Measurements from ENCODE around the gene RRAS. TPM values are rescaled to one million over a fixed set of nuclear protein-coding genes. Genes with fewer than 3 reads are reported as not detected.

The RRAS gene
- 4.2 TPM for total RNA-seq

DNA sequence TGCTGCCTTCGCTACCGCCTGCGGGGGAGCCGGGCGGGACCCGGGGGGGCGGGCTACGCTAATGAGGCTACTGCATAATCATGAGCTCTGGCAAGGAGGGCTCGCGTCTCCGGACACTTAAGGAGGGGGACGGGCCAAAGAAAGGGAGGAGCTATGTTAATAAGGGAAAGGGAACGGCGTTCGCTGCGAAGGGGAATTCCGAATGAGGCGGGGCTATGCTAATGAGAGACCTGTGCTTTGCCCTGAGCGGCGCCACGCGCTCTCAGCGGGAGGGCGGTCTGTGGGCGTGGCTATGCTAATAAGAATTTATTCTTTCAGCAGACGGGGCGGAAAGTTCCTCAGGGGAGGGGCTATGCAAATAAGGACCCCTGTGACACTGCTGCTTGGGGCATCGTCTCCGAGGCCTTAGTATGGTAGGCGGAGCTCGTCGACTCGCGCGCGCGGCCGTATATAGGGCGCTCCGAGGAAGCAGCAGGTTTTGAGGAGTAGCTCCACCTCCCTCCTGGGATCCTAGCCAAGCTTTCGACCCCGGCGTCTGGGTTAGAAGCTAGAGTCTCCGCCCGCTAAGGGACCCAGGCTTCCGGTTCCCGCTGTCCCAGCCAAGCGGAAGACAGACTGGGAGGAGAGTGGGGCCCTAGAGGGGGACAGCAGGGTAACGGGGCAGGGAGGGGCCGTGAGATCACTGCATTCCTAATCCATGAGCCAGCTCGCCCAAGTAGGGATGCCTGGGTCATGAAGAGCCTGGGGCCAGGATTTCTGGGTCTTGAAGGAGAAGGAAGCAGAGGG, at the start of gene RRAS:
Gene RRAS, minus strand, starts transcription at position 31 of the 786 bp plus-strand sequence. CDS start 45 bp downstream, outside the sequence.
- Histone ChIP-seq H3K36me3 (ENCODE audit: control insufficient read depth in 3 of 3, insufficient read depth in 3 of 3, low read length in 3 of 3) (peaks cover 2 to 12% (median 5%) of the 10 kb centered on the region in 3 donors), H3K9ac (ENCODE audit: low read depth in 1 of 3, low read length in 3 of 3) (peak within 1 kb of the TSS; percentile 97 to 100 (median 98)), H3K4me1 (ENCODE audit: control insufficient read depth in 3 of 3, insufficient read depth in 3 of 3, low read length in 3 of 3) (peaks cover 40 to 47% (median 40%) of the 10 kb centered on the region in 3 donors), H3K27me3 (ENCODE audit: control insufficient read depth in 3 of 3, insufficient read depth in 3 of 3, low read length in 3 of 3) (no peaks in the 10 kb centered on the region), H3K4me3 (ENCODE audit: low read length in 3 of 3) (peak within 1 kb of the TSS; percentile 84 to 92 (median 86)), H3K9me3 (ENCODE audit: control insufficient read depth in 3 of 3, low read length in 3 of 3) (no peaks in the 10 kb centered on the region), H3K27ac (ENCODE audit: low read depth, low read length) (peak within 1 kb of the TSS; percentile 100)

DNA sequence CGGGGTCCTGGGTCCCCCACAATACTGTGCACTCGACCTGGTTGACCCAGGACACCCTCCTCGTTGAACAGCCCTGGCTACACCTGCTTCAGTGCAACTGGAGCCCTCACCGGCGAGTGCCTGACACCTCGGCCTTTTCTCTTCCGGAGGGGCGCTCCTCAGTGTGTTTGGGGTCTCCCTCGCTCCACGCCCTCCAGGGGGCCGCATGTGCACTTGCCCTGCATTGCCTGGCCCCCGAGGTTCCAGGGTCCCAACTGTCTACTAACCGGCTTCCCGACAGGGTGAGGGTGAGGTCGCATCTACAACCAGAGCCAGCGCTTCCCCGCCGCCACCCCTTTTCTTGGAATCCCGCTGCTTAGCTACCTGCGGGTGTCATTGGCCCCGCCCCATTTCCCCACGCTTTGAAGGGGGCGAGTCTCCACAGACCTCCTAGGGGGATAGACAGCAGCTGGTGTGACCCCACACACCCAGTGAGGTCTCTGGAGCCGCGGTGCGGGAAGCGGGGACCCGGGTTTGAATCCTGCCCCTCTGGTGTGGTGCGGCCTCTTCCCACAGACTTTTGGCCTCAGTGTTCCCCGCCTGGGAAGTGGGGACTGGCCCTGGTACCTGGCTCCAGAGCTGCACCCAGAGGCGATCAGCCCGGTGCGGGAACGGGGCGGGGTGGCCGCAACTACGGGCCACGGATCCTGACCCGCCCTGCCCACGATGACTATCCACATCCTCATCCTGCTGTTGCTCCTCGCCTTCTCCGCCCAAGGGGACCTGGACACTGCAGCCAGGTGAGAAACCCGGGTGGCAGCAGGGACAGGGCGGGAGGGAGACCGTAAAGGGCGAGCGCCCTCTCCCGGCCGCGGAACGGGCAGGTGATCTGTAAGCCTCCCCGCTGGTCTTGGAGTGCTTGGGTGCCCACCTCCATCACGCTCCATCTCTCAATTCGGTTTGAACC, 49.5 kb upstream of the RRAS start, which contains the start of gene ADM5:
Gene ADM5, plus strand, starts transcription at position 462 of the 946 bp plus-strand sequence. Its CDS starts 244 bp downstream, at position 706.
- Histone ChIP-seq H3K27ac (ENCODE audit: low read depth, low read length) (peak within 1 kb of the TSS; percentile 74), H3K4me1 (ENCODE audit: control insufficient read depth in 3 of 3, insufficient read depth in 3 of 3, low read length in 3 of 3) (peaks cover 21 to 34% (median 24%) of the 10 kb centered on the region in 3 donors), H3K36me3 (ENCODE audit: control insufficient read depth in 3 of 3, insufficient read depth in 3 of 3, low read length in 3 of 3) (peaks cover 19 to 27% (median 24%) of the 10 kb centered on the region in 3 donors), H3K9me3 (ENCODE audit: control insufficient read depth in 3 of 3, low read length in 3 of 3) (no peaks in the 10 kb centered on the region), H3K4me3 (ENCODE audit: low read length in 3 of 3) (peak within 1 kb of the TSS; percentile 68 to 81 (median 70)), H3K9ac (ENCODE audit: low read depth in 1 of 3, low read length in 3 of 3) (peak within 1 kb of the TSS; percentile 14 to 76 (median 70)), H3K27me3 (ENCODE audit: control insufficient read depth in 3 of 3, insufficient read depth in 3 of 3, low read length in 3 of 3) (peaks cover 0 to 21% (median 18%) of the 10 kb centered on the region in 3 donors)

DNA sequence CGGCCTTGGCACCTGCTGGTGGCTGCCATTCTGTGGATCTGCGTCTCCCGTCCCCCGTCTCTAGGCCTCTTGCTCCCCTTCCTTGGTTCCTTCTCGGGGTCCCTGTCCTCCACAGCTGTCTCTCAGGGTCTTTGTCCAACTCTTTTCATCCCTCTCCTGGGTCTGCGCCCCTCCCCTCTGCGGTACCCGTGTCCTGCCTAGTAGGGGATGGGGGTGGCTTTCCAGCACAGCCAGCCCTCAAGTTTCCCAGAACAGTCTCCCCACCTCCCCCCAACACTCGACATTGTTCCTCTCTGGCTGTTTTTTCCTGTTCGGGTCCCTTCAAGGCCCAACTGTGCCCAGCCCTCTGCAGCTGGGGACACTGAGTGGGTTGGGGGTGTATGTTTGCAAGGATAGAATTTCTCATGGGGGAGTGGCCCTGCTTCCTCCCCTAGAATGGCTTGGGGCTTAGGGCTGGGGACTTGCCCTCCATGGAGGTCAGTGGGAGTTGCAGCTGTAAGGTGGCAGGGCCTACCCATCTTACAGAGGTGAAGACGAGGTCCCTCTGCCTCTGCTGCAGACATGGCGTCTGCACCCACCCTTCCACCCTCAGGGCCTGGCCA, 48.7 kb upstream of the RRAS start:
- peaks cover 26 to 35% (median 31%) of the 10 kb centered on the region in 3 donors for H3K36me3 ChIP-seq (ENCODE audit: control insufficient read depth in 3 of 3, insufficient read depth in 3 of 3, low read length in 3 of 3)
- peaks cover 21 to 34% (median 24%) of the 10 kb centered on the region in 3 donors for H3K4me1 ChIP-seq (ENCODE audit: control insufficient read depth in 3 of 3, insufficient read depth in 3 of 3, low read length in 3 of 3)
- peak overlapping the region in 1 of 3 donors; percentile 5 for H3K9ac ChIP-seq (ENCODE audit: low read depth in 1 of 3, low read length in 3 of 3)
- peak overlapping the region in 2 of 3 donors; percentile 22 to 68 for H3K4me3 ChIP-seq (ENCODE audit: low read length in 3 of 3)
- no peaks in the 10 kb centered on the region for H3K9me3 ChIP-seq (ENCODE audit: control insufficient read depth in 3 of 3, low read length in 3 of 3)
- H3K27ac ChIP-seq (ENCODE audit: low read depth, low read length), result peak overlapping the region; percentile 74
- peaks cover 0 to 21% (median 18%) of the 10 kb centered on the region in 3 donors for H3K27me3 ChIP-seq (ENCODE audit: control insufficient read depth in 3 of 3, insufficient read depth in 3 of 3, low read length in 3 of 3)

DNA sequence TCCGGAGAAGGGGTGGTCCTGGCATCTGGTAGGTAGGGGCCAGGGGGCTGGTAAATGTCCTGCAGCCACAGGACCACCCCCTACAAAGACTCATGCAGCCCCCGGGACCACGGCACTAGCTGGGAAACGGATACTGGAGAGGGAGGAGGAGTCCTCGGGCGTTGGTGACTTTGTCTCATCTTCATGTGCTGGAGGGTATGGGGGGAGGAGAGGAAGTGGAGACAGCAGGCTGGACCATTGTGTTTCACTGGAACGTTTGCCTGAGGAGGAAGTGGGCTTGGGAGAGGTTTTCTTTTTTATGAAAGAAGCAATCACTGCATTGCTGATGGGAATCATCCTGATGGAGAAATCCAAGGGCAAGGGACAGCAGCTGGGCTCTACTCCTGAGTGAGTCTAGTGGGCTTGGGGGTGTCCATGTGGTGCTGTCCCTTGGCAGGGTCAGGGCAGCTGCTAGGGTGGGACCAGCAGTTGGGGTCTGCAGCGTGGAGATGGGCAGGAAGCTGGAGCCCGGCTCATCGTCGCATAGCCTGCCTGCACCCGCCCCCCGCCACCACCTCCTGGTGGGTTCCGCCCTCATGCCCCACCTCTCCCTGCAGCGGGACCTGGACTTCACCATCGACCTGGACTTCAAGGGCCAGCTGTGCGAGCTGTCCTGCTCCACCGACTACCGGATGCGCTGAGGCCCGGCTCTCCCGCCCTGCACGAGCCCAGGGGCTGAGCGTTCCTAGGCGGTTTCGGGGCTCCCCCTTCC, 47.8 kb upstream of the RRAS start:
- Histone ChIP-seq H3K4me1 (ENCODE audit: control insufficient read depth in 3 of 3, insufficient read depth in 3 of 3, low read length in 3 of 3) (peaks cover 21 to 34% (median 24%) of the 10 kb centered on the region in 3 donors), H3K27ac (ENCODE audit: low read depth, low read length) (peak overlapping the region; percentile 74), H3K9ac (ENCODE audit: low read depth in 1 of 3, low read length in 3 of 3) (no peak overlapping the region), H3K27me3 (ENCODE audit: control insufficient read depth in 3 of 3, insufficient read depth in 3 of 3, low read length in 3 of 3) (peaks cover 0 to 21% (median 18%) of the 10 kb centered on the region in 3 donors), H3K36me3 (ENCODE audit: control insufficient read depth in 3 of 3, insufficient read depth in 3 of 3, low read length in 3 of 3) (peaks cover 31 to 38% (median 35%) of the 10 kb centered on the region in 3 donors), H3K4me3 (ENCODE audit: low read length in 3 of 3) (no peak overlapping the region), H3K9me3 (ENCODE audit: control insufficient read depth in 3 of 3, low read length in 3 of 3) (no peaks in the 10 kb centered on the region)

DNA sequence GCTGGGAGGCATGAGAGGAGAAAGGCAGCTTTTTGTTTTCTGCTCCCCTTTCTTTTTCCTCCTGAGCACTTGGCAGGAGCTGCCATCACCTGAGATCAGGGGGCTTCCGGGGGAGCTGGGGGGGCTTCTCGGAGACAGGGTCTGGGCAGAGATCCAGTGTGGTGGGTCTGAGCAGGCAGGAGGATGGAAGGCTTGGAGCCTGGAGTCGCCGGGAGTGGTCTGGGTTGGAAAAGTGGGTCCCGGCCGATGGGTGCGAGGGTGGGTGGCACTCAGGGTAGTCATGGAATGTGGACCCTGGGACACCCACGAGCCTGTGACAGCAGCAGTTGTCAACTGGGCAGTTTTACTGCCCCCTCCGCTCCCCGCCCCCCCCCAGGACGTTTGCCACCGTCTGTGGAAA, 47.2 kb upstream of the RRAS start:
- H3K9ac ChIP-seq (ENCODE audit: low read depth in 1 of 3, low read length in 3 of 3), result no peak overlapping the region
- H3K9me3 ChIP-seq (ENCODE audit: control insufficient read depth in 3 of 3, low read length in 3 of 3), result no peaks in the 10 kb centered on the region
- H3K4me1 ChIP-seq (ENCODE audit: control insufficient read depth in 3 of 3, insufficient read depth in 3 of 3, low read length in 3 of 3), result peaks cover 23 to 35% (median 28%) of the 10 kb centered on the region in 3 donors
- peak overlapping the region; percentile 74 for H3K27ac ChIP-seq (ENCODE audit: low read depth, low read length)
- peaks cover 0 to 21% (median 18%) of the 10 kb centered on the region in 3 donors for H3K27me3 ChIP-seq (ENCODE audit: control insufficient read depth in 3 of 3, insufficient read depth in 3 of 3, low read length in 3 of 3)
- peaks cover 35 to 43% (median 40%) of the 10 kb centered on the region in 3 donors for H3K36me3 ChIP-seq (ENCODE audit: control insufficient read depth in 3 of 3, insufficient read depth in 3 of 3, low read length in 3 of 3)
- no peak overlapping the region for H3K4me3 ChIP-seq (ENCODE audit: low read length in 3 of 3)

DNA sequence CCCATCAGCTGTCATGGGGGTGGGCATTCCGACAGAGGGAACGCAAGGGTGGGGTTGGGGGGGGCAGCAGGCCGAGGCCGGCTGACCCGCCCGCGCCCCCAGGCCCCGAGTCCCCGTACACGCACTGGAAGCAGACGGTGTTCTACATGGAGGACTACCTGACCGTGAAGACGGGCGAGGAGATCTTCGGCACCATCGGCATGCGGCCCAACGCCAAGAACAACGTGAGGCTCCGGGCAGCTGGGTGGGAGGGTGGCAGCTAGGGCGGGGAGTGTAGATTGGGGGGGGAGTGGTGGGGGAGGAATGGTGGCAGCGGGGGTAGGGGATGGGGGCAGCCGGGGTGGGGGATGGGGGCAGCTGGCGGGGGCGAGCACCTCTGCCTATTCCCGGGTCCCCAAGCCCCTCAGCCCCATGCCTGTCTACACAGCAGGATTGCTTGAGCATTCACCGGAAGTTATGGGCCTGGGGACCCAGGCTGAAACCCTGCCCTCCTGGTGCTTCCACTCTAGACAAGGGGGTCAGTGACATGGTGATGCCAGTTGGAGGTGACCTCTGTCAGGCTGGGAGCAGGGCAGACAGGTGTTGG, 46.7 kb upstream of the RRAS start:
- H3K27me3 ChIP-seq (ENCODE audit: control insufficient read depth in 3 of 3, insufficient read depth in 3 of 3, low read length in 3 of 3), result peaks cover 0 to 21% (median 17%) of the 10 kb centered on the region in 3 donors
- H3K4me3 ChIP-seq (ENCODE audit: low read length in 3 of 3), result no peak overlapping the region
- peaks cover 40 to 48% (median 46%) of the 10 kb centered on the region in 3 donors for H3K36me3 ChIP-seq (ENCODE audit: control insufficient read depth in 3 of 3, insufficient read depth in 3 of 3, low read length in 3 of 3)
- H3K4me1 ChIP-seq (ENCODE audit: control insufficient read depth in 3 of 3, insufficient read depth in 3 of 3, low read length in 3 of 3), result peaks cover 23 to 40% (median 32%) of the 10 kb centered on the region in 3 donors
- H3K27ac ChIP-seq (ENCODE audit: low read depth, low read length), result no peak overlapping the region
- no peak overlapping the region for H3K9ac ChIP-seq (ENCODE audit: low read depth in 1 of 3, low read length in 3 of 3)
- no peaks in the 10 kb centered on the region for H3K9me3 ChIP-seq (ENCODE audit: control insufficient read depth in 3 of 3, low read length in 3 of 3)

DNA sequence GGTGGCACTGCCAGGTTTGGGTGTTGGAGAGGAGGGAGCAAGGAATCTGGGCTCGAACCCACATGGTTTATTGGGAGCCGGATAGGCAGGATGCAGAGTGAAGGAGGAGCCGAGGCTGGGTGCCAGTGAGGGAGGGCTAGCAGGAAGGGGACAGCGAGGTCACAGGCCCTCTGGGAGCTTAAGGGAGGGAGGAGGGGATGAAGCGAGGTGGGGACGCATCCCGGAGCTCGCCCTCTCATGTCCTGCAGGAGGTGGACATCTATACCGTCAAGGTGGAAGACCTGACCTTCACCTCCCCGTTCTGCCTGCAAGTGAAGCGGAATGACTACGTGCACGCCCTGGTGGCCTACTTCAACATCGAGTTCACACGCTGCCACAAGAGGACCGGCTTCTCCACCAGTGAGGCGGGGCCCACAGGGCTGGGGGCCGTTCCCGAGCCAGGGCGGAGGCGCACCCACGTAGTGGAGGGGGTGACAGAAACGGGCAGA, 45.9 kb upstream of the RRAS start:
- no peak overlapping the region for H3K4me3 ChIP-seq (ENCODE audit: low read length in 3 of 3)
- H3K9me3 ChIP-seq (ENCODE audit: control insufficient read depth in 3 of 3, low read length in 3 of 3), result no peaks in the 10 kb centered on the region
- H3K36me3 ChIP-seq (ENCODE audit: control insufficient read depth in 3 of 3, insufficient read depth in 3 of 3, low read length in 3 of 3), result peaks cover 40 to 49% (median 48%) of the 10 kb centered on the region in 3 donors
- H3K27ac ChIP-seq (ENCODE audit: low read depth, low read length), result no peak overlapping the region
- peaks cover 0 to 15% (median 14%) of the 10 kb centered on the region in 3 donors for H3K27me3 ChIP-seq (ENCODE audit: control insufficient read depth in 3 of 3, insufficient read depth in 3 of 3, low read length in 3 of 3)
- peaks cover 22 to 36% (median 32%) of the 10 kb centered on the region in 3 donors for H3K4me1 ChIP-seq (ENCODE audit: control insufficient read depth in 3 of 3, insufficient read depth in 3 of 3, low read length in 3 of 3)
- H3K9ac ChIP-seq (ENCODE audit: low read depth in 1 of 3, low read length in 3 of 3), result peak overlapping the region in 1 of 3 donors; percentile 25

DNA sequence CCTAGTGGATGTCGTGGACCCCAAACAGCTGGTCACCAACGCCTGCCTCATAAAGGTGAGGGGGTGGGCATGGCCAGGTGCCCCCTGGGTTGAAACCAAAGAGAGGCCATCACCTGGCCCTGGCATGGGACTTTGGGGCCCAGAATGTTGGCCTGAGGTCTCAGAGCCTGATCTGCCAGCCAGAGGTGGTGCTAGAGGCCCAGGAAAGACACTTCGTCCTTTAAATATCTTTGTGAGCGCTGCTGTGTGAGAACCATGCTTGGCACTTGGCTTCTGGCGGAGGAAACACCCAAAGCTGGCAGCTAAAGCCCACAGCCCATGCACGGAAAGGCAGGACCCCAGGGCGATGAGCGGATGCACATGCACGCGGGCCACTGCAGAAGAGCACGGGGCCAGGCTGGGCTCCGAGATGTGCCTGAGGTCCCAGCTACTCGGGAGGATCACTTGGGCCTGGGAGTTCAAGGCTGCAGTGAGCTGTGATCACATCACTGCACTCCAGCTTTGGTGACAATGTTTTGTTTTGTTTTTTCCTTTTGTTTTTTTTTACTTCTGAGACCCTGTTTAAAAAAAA, 45.1 kb upstream of the RRAS start:
- no peaks in the 10 kb centered on the region for H3K9me3 ChIP-seq (ENCODE audit: control insufficient read depth in 3 of 3, low read length in 3 of 3)
- H3K27me3 ChIP-seq (ENCODE audit: control insufficient read depth in 3 of 3, insufficient read depth in 3 of 3, low read length in 3 of 3), result peaks cover 0 to 8% (median 7%) of the 10 kb centered on the region in 3 donors
- H3K36me3 ChIP-seq (ENCODE audit: control insufficient read depth in 3 of 3, insufficient read depth in 3 of 3, low read length in 3 of 3), result peaks cover 40 to 51% (median 48%) of the 10 kb centered on the region in 3 donors
- no peak overlapping the region for H3K27ac ChIP-seq (ENCODE audit: low read depth, low read length)
- peaks cover 24 to 36% (median 31%) of the 10 kb centered on the region in 3 donors for H3K4me1 ChIP-seq (ENCODE audit: control insufficient read depth in 3 of 3, insufficient read depth in 3 of 3, low read length in 3 of 3)
- peak overlapping the region in 1 of 3 donors; percentile 8 for H3K9ac ChIP-seq (ENCODE audit: low read depth in 1 of 3, low read length in 3 of 3)
- H3K4me3 ChIP-seq (ENCODE audit: low read length in 3 of 3), result no peak overlapping the region
